ENCODE data around the gene NBR1. TPM values are rescaled to one million over a fixed set of nuclear protein-coding genes. Genes with fewer than 3 reads are reported as not detected.
A peak's percentile ranks its signal among the peaks of the same experiment; 100 is the strongest.
"Not testable (repeated sequence)": the region's sequence is repeated elsewhere in the genome, so short reads cannot be mapped to it uniquely, and the experiment has no call there.

Gene NBR1
- total RNA-seq, 2 experiments from 2014 or later, result 52.8 to 55.6 TPM

DNA sequence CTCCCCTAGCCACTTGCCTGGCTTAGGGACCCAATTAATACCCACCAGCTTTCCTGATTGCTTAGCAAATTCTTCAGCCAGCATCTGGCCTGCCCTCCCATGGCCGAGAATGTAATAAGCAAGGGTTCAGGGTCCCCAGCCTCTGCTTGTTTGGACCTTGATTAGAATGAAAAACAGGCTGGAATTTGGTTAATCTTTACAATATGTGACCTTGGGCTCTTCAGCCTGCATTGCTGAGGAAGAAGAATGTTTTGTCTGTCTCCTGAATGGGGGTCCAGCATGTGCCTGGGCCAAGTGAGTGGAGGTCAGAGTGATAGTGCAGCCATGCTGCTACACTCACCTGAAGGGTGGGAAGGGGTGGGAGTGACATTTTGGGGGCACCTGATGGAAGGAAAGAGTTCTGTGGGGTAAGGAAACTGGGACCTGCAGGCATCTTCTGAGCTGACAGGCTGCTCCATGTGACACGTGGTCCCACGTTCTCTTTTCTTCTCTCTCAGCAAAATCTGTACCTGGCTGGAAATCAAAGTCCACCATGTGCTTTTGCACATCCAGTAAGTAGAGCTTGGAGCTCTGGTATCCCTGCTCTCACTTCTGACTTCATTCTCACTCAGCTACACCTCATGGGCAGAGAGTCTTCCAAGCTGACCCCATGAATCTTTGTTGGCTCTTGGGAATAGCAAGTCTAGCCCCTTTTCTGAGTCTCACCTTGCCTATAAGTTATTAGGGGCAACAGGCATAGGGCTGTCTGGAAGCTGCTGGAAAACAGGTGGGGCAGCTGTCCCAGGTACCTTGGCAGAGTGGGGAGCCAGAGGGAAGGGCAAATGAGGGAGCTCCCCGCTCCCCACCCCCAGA lies 46.0 kb downstream of the NBR1 start:
- Mint-ChIP-seq H3K9me3 (ENCODE audit: low read depth) (no peaks in the 10 kb centered on the region), H3K4me3 (no peak overlapping the region), H3K27me3 (no peaks in the 10 kb centered on the region), H3K36me3 (ENCODE audit: low read depth) (peaks cover 23% of the 10 kb centered on the region), H3K27ac (peak overlapping the region; percentile 71), H3K4me1 (peaks cover 40% of the 10 kb centered on the region)
- intact Hi-C loops (cut with DNase I, micrococcal nuclease), result loop anchor here in 1 of 2 experiments (1.0 kb wide), 1 partner anchor 98 kb away; no protein-coding TSS in a partner anchor
- ChIA-PET CTCF (interaction anchor here (0.6 to 2.0 kb wide), 4 partner anchors 17 to 219 kb away, joined by 3 to 6 read pairs (median 4); partner anchors contain the start of gene RPL27), POLR2A (interaction anchor here (0.6 to 2.9 kb wide), 5 partner anchors 45 to 745 kb away, joined by 3 to 30 read pairs (median 4); no protein-coding TSS in a partner anchor)
- no peak for DNase-seq
- peak; percentile 5 for ATAC-seq

DNA sequence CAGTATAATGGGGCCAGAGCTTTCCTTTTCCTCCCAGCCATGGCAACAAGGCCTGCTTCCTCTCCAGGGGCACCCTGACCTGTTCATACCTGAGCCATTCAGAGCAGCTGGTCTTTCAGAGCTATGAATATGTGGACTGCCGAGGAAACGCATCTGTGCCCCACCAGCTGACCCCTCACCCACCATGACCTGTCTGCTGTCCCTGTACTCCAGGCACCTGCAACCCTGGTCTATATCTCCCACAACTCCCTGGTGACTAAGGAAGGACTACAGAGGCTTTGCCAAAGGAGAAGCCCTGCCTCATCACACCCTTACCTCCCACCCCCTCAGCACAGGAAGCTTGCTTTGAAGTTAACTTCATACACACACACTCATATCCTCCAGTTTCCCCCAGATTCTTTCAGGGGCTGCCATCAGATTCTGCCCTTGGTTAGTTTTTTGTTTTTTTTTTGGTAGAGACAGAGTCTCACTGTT lies 46.6 kb downstream of the NBR1 start:
- peaks cover 33% of the 10 kb centered on the region for H3K4me1 Mint-ChIP-seq
- DNase-seq, result peak; percentile 59
- intact Hi-C loops (cut with DNase I, micrococcal nuclease), result loop anchor here in 1 of 2 experiments (1.0 kb wide), 1 partner anchor 98 kb away; no protein-coding TSS in a partner anchor
- POLR2A ChIA-PET, result interaction anchor here (0.6 to 2.9 kb wide), 6 partner anchors 18 to 1118 kb away, joined by 3 to 30 read pairs (median 4); no protein-coding TSS in a partner anchor
- CTCF ChIA-PET, result interaction anchor here (0.6 to 2.0 kb wide), 2 partner anchors 17 to 220 kb away, joined by 4 to 6 read pairs; partner anchors contain the start of gene RPL27
- no peaks in the 10 kb centered on the region for H3K27me3 Mint-ChIP-seq
- peak overlapping the region; percentile 71 for H3K27ac Mint-ChIP-seq
- H3K4me3 Mint-ChIP-seq, result peak overlapping the region; percentile 44
- peak; percentile 95 for ATAC-seq
- no peaks in the 10 kb centered on the region for H3K9me3 Mint-ChIP-seq (ENCODE audit: low read depth)
- H3K36me3 Mint-ChIP-seq (ENCODE audit: low read depth), result peaks cover 21% of the 10 kb centered on the region

DNA sequence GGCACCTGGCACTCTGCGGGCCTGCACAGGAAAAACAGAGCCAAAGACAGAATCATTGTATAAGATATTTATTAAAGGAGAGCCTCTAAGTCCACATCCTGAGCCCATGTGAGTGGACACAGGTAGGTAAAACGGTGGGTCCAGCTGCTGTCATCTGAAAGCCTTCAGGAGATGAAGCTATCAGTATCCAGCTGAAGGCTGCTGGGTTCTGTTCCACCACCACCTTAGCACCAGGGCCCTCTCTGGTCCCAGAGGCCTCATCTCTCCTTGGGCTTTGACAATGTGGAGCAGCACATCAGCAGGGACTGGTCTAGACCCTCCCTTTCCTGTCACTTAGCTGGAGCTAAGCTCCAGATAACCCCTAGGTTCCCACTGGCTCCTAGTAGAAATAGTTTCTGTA lies 48.0 kb downstream of the NBR1 start:
- no peaks in the 10 kb centered on the region for H3K9me3 Mint-ChIP-seq (ENCODE audit: low read depth)
- DNase-seq, result no peak
- H3K4me1 Mint-ChIP-seq, result peaks cover 20% of the 10 kb centered on the region
- ATAC-seq, result no peak
- no peak overlapping the region for H3K4me3 Mint-ChIP-seq
- H3K27ac Mint-ChIP-seq, result no peak overlapping the region
- peaks cover 19% of the 10 kb centered on the region for H3K36me3 Mint-ChIP-seq (ENCODE audit: low read depth)
- intact Hi-C loops (cut with DNase I, micrococcal nuclease), result no loop called here
- no peaks in the 10 kb centered on the region for H3K27me3 Mint-ChIP-seq
- POLR2A ChIA-PET, result interaction anchor here (1.2 kb wide), 1 partner anchor 30 kb away, joined by 3 read pairs; no protein-coding TSS in a partner anchor
- CTCF ChIA-PET, result interaction anchor here (0.5 to 0.8 kb wide), 3 partner anchors 103 to 162 kb away, joined by 3 read pairs; no protein-coding TSS in a partner anchor

DNA sequence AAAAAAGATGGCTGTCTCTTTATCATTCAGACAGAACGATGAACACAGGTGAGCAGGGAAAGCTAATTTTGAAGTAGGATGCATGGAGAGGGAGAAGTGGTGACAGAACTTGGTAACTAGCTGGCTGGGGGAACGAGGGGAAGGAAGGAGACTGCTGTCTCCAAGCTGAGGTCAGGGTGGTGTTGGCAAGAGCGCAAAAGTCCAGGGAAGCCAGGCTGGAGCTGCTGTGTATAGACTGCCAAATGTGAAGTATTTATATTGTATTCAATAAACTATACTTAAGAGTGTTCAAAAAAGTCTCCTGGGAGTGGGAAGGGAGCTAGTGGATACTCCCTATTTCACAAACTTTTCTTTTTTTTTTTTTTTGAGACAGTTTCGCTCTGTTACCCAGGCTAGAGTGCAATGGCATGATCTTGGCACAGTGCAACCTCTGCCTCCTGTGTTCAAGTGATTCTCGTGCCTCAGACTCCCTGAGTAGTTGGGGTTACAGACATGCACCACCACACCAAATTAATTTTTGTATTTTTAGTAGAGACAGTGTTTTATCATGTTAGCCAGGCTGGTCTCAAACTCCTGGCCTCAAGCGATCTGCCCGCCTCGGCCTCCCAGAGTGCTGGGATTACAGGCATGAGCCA lies 48.8 kb downstream of the NBR1 start:
- H3K27ac Mint-ChIP-seq, result no peak overlapping the region
- no peak overlapping the region for H3K4me3 Mint-ChIP-seq
- CTCF ChIA-PET, result interaction anchor here (1.0 kb wide), 1 partner anchor 89 kb away, joined by 3 read pairs; no protein-coding TSS in a partner anchor
- ATAC-seq (no peak), DNase-seq (no peak)
- H3K36me3 Mint-ChIP-seq (ENCODE audit: low read depth), result peaks cover 17% of the 10 kb centered on the region
- peaks cover 20% of the 10 kb centered on the region for H3K4me1 Mint-ChIP-seq
- H3K27me3 Mint-ChIP-seq, result no peaks in the 10 kb centered on the region
- intact Hi-C loops (cut with DNase I, micrococcal nuclease), result loop anchor here in 1 of 2 experiments (5.0 kb wide), 1 partner anchor 97 kb away; no protein-coding TSS in a partner anchor
- POLR2A ChIA-PET, result interaction anchor here (1.1 kb wide), 1 partner anchor 48 kb away, joined by 3 read pairs; no protein-coding TSS in a partner anchor
- no peaks in the 10 kb centered on the region for H3K9me3 Mint-ChIP-seq (ENCODE audit: low read depth)

DNA sequence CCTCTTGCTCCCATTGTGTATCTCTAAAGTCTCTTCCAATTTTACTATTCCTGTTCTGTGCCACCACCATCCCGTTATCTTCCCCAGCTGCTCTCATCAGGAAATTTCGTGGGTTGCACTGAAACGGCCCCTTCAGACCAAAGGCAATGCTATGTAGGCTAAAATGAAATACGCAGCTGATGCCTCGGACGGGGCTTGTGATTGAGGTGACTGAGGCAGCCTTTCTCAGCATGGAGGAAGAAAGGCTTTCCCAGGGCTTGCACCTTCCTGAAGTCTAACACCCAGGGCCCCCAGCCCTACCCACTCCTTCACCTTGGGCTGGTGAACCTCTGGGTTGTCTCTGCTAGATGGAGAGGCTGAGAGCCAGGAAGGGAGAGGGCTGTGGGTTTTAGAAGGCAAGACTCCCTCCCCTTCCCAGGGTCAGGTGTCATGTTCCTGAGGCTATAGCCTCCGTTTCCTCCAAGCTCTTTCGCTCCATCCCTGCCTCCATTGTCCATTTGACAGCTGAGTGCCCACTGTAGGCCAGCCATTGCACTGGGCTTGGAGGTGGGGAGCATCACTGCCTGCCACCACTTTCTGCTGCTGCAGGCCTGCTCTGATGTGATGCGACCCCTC lies 49.6 kb downstream of the NBR1 start:
- Mint-ChIP-seq H3K9me3 (ENCODE audit: low read depth) (no peaks in the 10 kb centered on the region), H3K4me3 (no peak overlapping the region), H3K4me1 (peaks cover 20% of the 10 kb centered on the region), H3K27ac (no peak overlapping the region), H3K36me3 (ENCODE audit: low read depth) (peaks cover 13% of the 10 kb centered on the region), H3K27me3 (no peaks in the 10 kb centered on the region)
- DNase-seq, result no peak
- no peak for ATAC-seq
- CTCF ChIA-PET, result no interaction called here
- POLR2A ChIA-PET, result interaction anchor here (1.1 kb wide), 1 partner anchor 49 kb away, joined by 3 read pairs; no protein-coding TSS in a partner anchor
- intact Hi-C loops (cut with DNase I, micrococcal nuclease), result loop anchor here in 1 of 2 experiments (5.0 kb wide), 1 partner anchor 97 kb away; no protein-coding TSS in a partner anchor

DNA sequence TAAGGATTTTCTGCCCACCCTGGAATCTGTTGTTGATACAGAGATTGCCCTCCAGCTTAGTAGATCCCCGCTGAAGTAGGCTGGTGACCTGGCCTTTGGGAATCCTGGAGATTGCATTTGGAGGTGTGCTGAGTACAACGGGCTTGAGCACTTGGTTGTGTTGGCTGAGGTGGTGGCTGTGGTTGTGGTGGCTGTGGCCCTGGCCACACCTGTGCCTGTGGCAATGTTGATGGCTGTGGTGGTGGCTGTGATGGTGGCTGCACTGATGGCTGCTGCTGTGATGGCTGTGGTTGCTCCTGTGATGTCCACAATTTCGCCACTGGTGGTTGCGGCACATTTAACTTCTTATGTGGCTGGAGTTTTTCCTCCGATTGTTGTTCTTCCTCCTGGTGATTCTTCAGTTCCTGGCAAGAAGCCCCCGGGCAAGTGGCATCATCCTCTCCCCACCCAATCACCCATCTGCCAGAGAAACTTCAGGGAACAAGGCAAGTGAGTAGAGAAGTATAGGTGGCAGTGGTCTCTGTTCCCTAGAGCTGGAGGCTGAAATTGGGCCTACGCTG lies 53.2 kb downstream of the NBR1 start:
- no peak for DNase-seq
- POLR2A ChIA-PET, result no interaction called here
- CTCF ChIA-PET, result interaction anchor here (0.7 kb wide), 1 partner anchor 228 kb away, joined by 3 read pairs; no protein-coding TSS in a partner anchor
- Mint-ChIP-seq H3K4me1 (peaks cover 3% of the 10 kb centered on the region), H3K4me3 (no peak overlapping the region), H3K9me3 (ENCODE audit: low read depth) (no peaks in the 10 kb centered on the region), H3K36me3 (ENCODE audit: low read depth) (peaks cover 2% of the 10 kb centered on the region), H3K27ac (no peak overlapping the region), H3K27me3 (no peaks in the 10 kb centered on the region)
- intact Hi-C loops (cut with DNase I, micrococcal nuclease), result loop anchor here in 1 of 2 experiments (5.0 kb wide), 1 partner anchor 93 kb away; no protein-coding TSS in a partner anchor
- no peak for ATAC-seq

DNA sequence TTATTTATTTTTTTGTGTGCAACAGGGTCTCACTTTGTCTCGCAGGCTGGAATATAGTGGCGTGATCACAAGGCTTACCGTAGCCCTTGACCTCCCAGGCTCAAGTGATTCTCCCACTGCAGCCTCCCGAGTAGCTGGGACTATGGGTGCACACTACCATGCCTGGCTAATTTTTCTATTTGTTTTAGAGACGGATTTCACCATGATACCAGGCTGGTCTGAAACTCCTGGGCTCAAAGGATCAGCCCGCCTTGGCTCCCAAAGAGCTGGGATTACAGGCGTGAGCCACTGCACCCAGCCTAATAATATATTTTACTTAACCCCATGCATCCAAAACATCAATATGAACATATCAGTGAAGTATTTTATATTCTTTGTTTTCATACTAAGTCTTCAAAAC lies 55.4 kb downstream of the NBR1 start:
- peaks cover 2% of the 10 kb centered on the region for H3K36me3 Mint-ChIP-seq (ENCODE audit: low read depth)
- ChIA-PET CTCF (interaction anchor here (0.7 kb wide), 2 partner anchors 89 to 403 kb away, joined by 3 to 4 read pairs; no protein-coding TSS in a partner anchor), POLR2A (interaction anchor here (0.9 to 1.1 kb wide), 3 partner anchors 14 to 90 kb away, joined by 3 to 5 read pairs (median 3); no protein-coding TSS in a partner anchor)
- H3K9me3 Mint-ChIP-seq (ENCODE audit: low read depth), result no peaks in the 10 kb centered on the region
- DNase-seq (no peak), ATAC-seq (no peak)
- intact Hi-C loops (cut with DNase I, micrococcal nuclease), result no loop called here
- peaks cover under 1% of the 10 kb centered on the region for H3K4me1 Mint-ChIP-seq
- no peak overlapping the region for H3K27ac Mint-ChIP-seq
- no peak overlapping the region for H3K4me3 Mint-ChIP-seq
- no peaks in the 10 kb centered on the region for H3K27me3 Mint-ChIP-seq

DNA sequence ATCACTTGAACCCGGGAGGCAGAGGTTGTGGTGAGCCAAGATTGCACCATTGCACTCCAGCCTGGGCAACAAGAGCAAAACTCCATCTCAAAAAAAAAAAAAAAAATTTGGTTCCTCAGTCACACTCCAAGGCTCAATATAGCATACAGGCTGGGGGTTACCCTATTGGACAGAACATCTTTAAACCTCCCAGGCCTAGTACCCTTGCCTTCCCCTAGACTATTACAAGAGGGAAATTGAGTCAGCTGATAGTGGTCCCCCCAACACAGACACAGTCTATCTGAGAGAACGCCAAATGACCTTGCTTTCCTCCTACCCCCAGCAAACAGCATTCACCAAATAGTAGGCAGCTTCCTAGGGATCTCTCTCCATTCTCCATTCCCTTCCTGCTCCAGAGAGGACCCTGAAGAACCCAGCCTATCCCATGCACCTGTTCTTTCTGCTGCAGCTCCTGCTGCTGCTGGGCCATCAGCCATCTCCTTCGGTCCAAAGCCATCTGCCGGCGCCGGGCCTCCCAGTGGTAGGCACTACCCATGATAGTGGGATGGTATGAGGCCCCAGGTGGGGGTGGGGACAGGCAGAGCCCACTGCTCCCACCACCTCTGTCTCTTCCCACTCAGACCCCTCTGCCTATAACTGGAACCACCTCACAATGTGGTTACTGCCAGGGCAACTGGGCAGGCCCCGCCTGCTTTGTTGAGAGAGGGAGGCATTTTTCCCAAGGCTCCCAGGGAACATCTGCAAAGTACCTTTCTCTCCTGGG lies 57.2 kb downstream of the NBR1 start, which contains the start of gene CCDC200:
CCDC200 (minus strand) TSS at position 604 of the 763 bp plus-strand sequence; CDS start at position 535, 69 bp downstream.
- H3K4me1 Mint-ChIP-seq; intact Hi-C loops (cut with DNase I, micrococcal nuclease); CTCF ChIA-PET; ATAC-seq; H3K36me3 Mint-ChIP-seq (ENCODE audit: low read depth); H3K27me3 Mint-ChIP-seq; H3K27ac Mint-ChIP-seq; H3K9me3 Mint-ChIP-seq (ENCODE audit: low read depth); POLR2A ChIA-PET; DNase-seq; H3K4me3 Mint-ChIP-seq: not testable (repeated sequence)

DNA sequence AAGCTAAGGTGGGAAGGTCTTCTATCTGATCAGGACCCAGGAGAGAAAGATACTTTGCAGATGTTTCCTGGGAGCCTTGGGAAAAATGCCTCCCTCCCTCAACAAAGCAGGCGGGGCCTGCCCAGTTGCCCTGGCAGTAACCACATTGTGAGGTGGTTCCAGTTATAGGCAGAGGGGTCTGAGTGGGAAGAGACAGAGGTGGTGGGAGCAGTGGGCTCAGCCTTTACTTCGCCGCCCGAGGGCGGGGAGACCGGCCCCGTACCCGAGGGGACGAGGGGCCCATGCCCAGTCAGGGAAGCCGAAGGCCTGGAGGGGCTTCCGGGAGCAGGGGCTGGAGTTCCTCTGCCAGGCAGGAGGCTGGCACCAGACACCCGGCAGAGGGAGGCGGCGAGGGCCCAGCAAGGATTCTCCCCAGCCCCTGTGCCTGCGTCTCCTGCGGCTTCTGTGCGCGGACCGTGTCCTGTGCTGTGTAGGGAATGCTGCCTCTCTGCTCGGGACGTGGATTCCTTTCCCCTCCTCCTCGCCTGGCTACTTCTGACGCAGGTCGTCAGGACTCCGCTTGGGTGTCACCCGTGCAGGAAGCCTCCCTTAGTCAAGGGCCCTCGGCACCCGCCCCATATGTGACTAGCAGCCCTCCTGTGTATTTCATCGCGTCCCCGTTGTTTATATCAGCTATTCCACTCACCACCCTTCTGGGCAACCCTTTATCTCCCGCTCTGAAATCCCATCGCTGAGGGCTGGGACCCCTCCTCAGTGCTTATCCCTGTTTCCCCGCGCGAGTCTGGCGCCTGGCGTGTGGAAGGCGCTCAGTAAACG lies 60.4 kb downstream of the NBR1 start:
- POLR2A ChIA-PET; intact Hi-C loops (cut with DNase I, micrococcal nuclease); H3K36me3 Mint-ChIP-seq (ENCODE audit: low read depth); H3K4me3 Mint-ChIP-seq; ATAC-seq; CTCF ChIA-PET; H3K9me3 Mint-ChIP-seq (ENCODE audit: low read depth); DNase-seq; H3K27me3 Mint-ChIP-seq; H3K27ac Mint-ChIP-seq; H3K4me1 Mint-ChIP-seq: not testable (repeated sequence)
